ENCODE results near the gene SERPINA5.

GRCh38 chr14:94635154-94635553, 53.9 kb downstream of the SERPINA5 start:
- TF ChIP-seq CTCF (IDR thresholded peaks at IDR 0.05; ENCODE audit: low read length) (no peak), EZH2 (optimal IDR thresholded peaks at IDR 0.05; ENCODE audit: low read depth, low read length) (no peak), EZH2phosphoT487 (IDR thresholded peaks at IDR 0.05; ENCODE audit: low read length) (no peak)
